K562 (cell line): ENCODE data around the gene NFXL1. TPM values are rescaled to one million over a fixed set of nuclear protein-coding genes. Genes with fewer than 3 reads are reported as not detected.
A peak's percentile ranks its signal among the peaks of the same experiment; 100 is the strongest.

ENCODE experiments used
- ATAC-seq: fragments of 200-7000 bp; cut with Tn5 transposase; 3 replicates; pipeline ENCODE4 v1.9.1; 2020; ENCODE audit warnings: moderate library complexity
- BruUV-seq: library from RNA; stranded (reverse); fragments of 400-500 nt; replicated peaks from 2 replicates; lab custom pipeline; 2021; lab: Mats Ljungman, UMichigan
- CTCF ChIA-PET: fragments of 300-600 bp; formaldehyde crosslinking; extraction: SDS; loops from one replicate; lab custom pipeline; 2021; ENCODE audit warnings: low intra/inter-chr PET ratio; lab: Yijun Ruan, JAX
- POLR2A ChIA-PET: fragments of 300-600, 350-650 bp; sonication (Branson Sonifier 250); formaldehyde crosslinking; extraction: SDS; loops from one replicate; lab custom pipeline; 2021; ENCODE audit warnings: antibody characterized with exemption, inconsistent platforms; lab: Yijun Ruan, JAX
- DNase-seq, 4 experiments: peaks; one replicate each; pipeline versions ENCODE4 v3.0.0 to v3.0.0-alpha.2; 2011 to 2018; ENCODE audit warnings: low spot score in 3 of 4, mixed read lengths in 3 of 4; ENCODE audit errors: extremely low read depth in 1 of 4
- FAIRE-seq: peaks from 2 replicates; lab custom pipeline; 2011; peaks lifted over from hg19 to GRCh38; lab: Jason Lieb, UNC
- H2AFZ ChIP-seq: 2 replicates; pipeline ENCODE4 v1.6.0; 2011; ENCODE audit warnings: low read depth, low read length, control low read depth, inconsistent platforms
- H3K27ac ChIP-seq: fragments of 200-600 bp; 3 replicates; pipeline ENCODE4 v1.8.0; 2011; ENCODE audit warnings: low read depth, mild to moderate bottlenecking, control low read depth, inconsistent platforms, low read length, moderate library complexity, mixed read lengths; ENCODE audit errors: extremely low read depth
- H3K27me3 ChIP-seq, 2 experiments: fragments of 300-600 bp in 1 of 2; 2 replicates in 1 of 2; 3 replicates in 1 of 2; pipeline versions ENCODE4 v1.6.0 to v1.8.0; 2011; ENCODE audit warnings: inconsistent platforms in 2 of 2, low read length in 2 of 2, mild to moderate bottlenecking in 1 of 2, mixed read lengths in 1 of 2, moderate library complexity in 1 of 2; ENCODE audit not compliant: control insufficient read depth in 2 of 2, insufficient read depth in 2 of 2
- H3K36me3 ChIP-seq: fragments of 300-600 bp; 3 replicates; pipeline ENCODE4 v1.8.0; 2011; ENCODE audit warnings: mild to moderate bottlenecking, low read length, inconsistent platforms; ENCODE audit not compliant: control insufficient read depth, insufficient read depth
- H3K4me1 ChIP-seq, 2 experiments: fragments of 200-600 bp in 1 of 2; replicated peaks in 1 of 2; 2 replicates in 1 of 2; 3 replicates in 1 of 2; pipeline versions ENCODE4 v1.5.1 to v1.8.0; 2011; ENCODE audit warnings: inconsistent platforms in 2 of 2, low read length in 2 of 2, mild to moderate bottlenecking in 1 of 2, mixed read lengths in 1 of 2, moderate library complexity in 1 of 2; ENCODE audit not compliant: control insufficient read depth in 2 of 2, insufficient read depth in 2 of 2
- H3K4me2 ChIP-seq: 2 replicates; pipeline ENCODE4 v1.6.1; 2011; ENCODE audit warnings: low read length, control low read depth, inconsistent platforms, mixed read lengths; ENCODE audit not compliant: insufficient read depth
- H3K4me3 ChIP-seq: fragments of 200-600 bp; sonication (generic), shearing (Covaris generic); 2 replicates; pipeline ENCODE4 v1.5.1; 2016; ENCODE audit warnings: control low read depth, inconsistent platforms
- H3K79me2 ChIP-seq: fragments of 200-600 bp; 3 replicates; pipeline ENCODE4 v1.8.0; 2011; ENCODE audit warnings: low read length, inconsistent platforms; ENCODE audit not compliant: control insufficient read depth, insufficient read depth
- H3K9ac ChIP-seq, 2 experiments: 2 replicates each; pipeline versions ENCODE4 v1.6.0 to v1.6.1; 2011; ENCODE audit warnings: low read depth in 2 of 2, low read length in 2 of 2, control low read depth in 1 of 2, inconsistent platforms in 1 of 2, mild to moderate bottlenecking in 1 of 2, mixed read lengths in 1 of 2; ENCODE audit not compliant: insufficient read depth in 1 of 2
- H3K9me1 ChIP-seq: one replicate; pipeline ENCODE4 v1.6.0; 2011; ENCODE audit warnings: inconsistent platforms, mild to moderate bottlenecking, low read length, moderate library complexity; ENCODE audit not compliant: control insufficient read depth, insufficient read depth
- H3K9me3 ChIP-seq: replicated peaks from 2 replicates; pipeline ENCODE4 v1.5.1; 2011; ENCODE audit warnings: low read depth, low read length, inconsistent platforms; ENCODE audit not compliant: control insufficient read depth, insufficient read depth
- H4K20me1 ChIP-seq: replicated peaks from 2 replicates; pipeline ENCODE4 v1.6.1; 2011; ENCODE audit warnings: low read length, inconsistent platforms, mixed read lengths; ENCODE audit not compliant: control insufficient read depth, insufficient read depth
- C11orf30 ChIP-seq: fragments of 450-650 bp; IDR thresholded peaks from 2 replicates; pipeline ENCODE4 v1.6.1; 2016; ENCODE audit warnings: low read depth, mild to moderate bottlenecking
- COPS2 ChIP-seq: fragments of 450-650 bp; conservative IDR thresholded peaks from 2 replicates; pipeline ENCODE4 v1.6.1; 2016; ENCODE audit warnings: mild to moderate bottlenecking, moderate library complexity
- HDAC1 ChIP-seq, 2 experiments: fragments of 450-650 bp; IDR thresholded peaks; 2 replicates each; pipeline ENCODE4 v1.6.1; 2016 to 2017; ENCODE audit warnings: inconsistent platforms in 1 of 2, mild to moderate bottlenecking in 1 of 2, moderate library complexity in 1 of 2
- ILK ChIP-seq: fragments of 450-650 bp; IDR thresholded peaks from 2 replicates; pipeline ENCODE4 v1.6.1; 2016; ENCODE audit warnings: missing genetic modification characterization, low read depth, mild to moderate bottlenecking, missing compliant biosample characterization, moderate library complexity, borderline replicate concordance
- NR4A1 ChIP-seq, 2 experiments: fragments of 250-450 bp in 1 of 2; fragments of 450-650 bp in 1 of 2; sonication (Bioruptor Pico) in 1 of 2; IDR thresholded peaks; 2 replicates each; pipeline versions ENCODE4 v1.4.0 to v1.6.1; 2016 to 2020; ENCODE audit warnings: mild to moderate bottlenecking in 2 of 2, missing compliant biosample characterization in 1 of 2, missing genetic modification characterization in 1 of 2, moderate library complexity in 1 of 2
- PHTF2 ChIP-seq: fragments of 250-450 bp; sonication (Bioruptor Pico); IDR thresholded peaks from 2 replicates; pipeline ENCODE4 v1.5.0; 2021; ENCODE audit warnings: mild to moderate bottlenecking
- RB1 ChIP-seq: fragments of 450-650 bp; IDR thresholded peaks from 2 replicates; pipeline ENCODE4 v1.6.1; 2017; ENCODE audit warnings: low read depth, mild to moderate bottlenecking
- RFX7 ChIP-seq: fragments of 250-450 bp; sonication (Bioruptor Pico); IDR thresholded peaks from 2 replicates; pipeline ENCODE4 v1.5.1; 2021; ENCODE audit warnings: mild to moderate bottlenecking
- SAP30 ChIP-seq: fragments of 200-600 bp; sonication (generic); IDR thresholded peaks from 2 replicates; pipeline ENCODE4 v1.6.1; 2012; ENCODE audit warnings: borderline replicate concordance, low read depth, mild to moderate bottlenecking, moderate library complexity, low read length, control low read depth, inconsistent platforms; ENCODE audit not compliant: insufficient read depth, poor library complexity, severe bottlenecking
- SRSF3 ChIP-seq: fragments of 200-400 bp; formaldehyde crosslinking; IDR thresholded peaks from 2 replicates; pipeline ENCODE4 v1.6.1; 2016; ENCODE audit warnings: mild to moderate bottlenecking, low read length, moderate library complexity; ENCODE audit not compliant: insufficient read depth
- THRB ChIP-seq: fragments of 450-650 bp; formaldehyde crosslinking; conservative IDR thresholded peaks from 2 replicates; pipeline ENCODE4 v1.4.0; 2022; ENCODE audit warnings: mild to moderate bottlenecking, missing genetic modification characterization
- TOE1 ChIP-seq, 2 experiments: fragments of 450-650 bp in 1 of 2; sonication (generic) in 1 of 2; formaldehyde crosslinking in 1 of 2; IDR thresholded peaks; 2 replicates each; pipeline versions ENCODE4 v1.7.1 to v1.8.0; 2016 to 2022; ENCODE audit warnings: borderline replicate concordance in 2 of 2, mild to moderate bottlenecking in 2 of 2, antibody characterized with exemption in 1 of 2, inconsistent platforms in 1 of 2, low read depth in 1 of 2, missing genetic modification reagents in 1 of 2, moderate library complexity in 1 of 2
- ZNF174 ChIP-seq: fragments of 250-450 bp; sonication (Bioruptor Pico); IDR thresholded peaks from 2 replicates; pipeline ENCODE4 v1.4.0; 2020; ENCODE audit warnings: mild to moderate bottlenecking
- ZNF384 ChIP-seq: IDR thresholded peaks from 2 replicates; pipeline ENCODE4 v1.6.1; 2012; ENCODE audit warnings: low read depth, low read length, improper control_type of control experiment
- WGBS: fragments of 100-300 bp; shearing (Covaris generic); methylation state at CpG from one replicate; pipeline ENCODE4 v1.1.6; 2016; ENCODE audit warnings: low coverage, mixed read lengths; ENCODE audit not compliant: insufficient coverage; ENCODE audit errors: missing lambda C conversion rate; 5-methylcytosine and 5-hydroxymethylcytosine counted together
- in situ Hi-C: fragments of 300-500 bp; cut with MboI; formaldehyde crosslinking; loops from 4 replicates; pipeline ENCODE4 v1.15.0; 2018; ENCODE audit warnings: inconsistent platforms, mixed read lengths
- intact Hi-C: fragments of 100-400 bp; cut with micrococcal nuclease; formaldehyde crosslinking; loops from 2 replicates; pipeline ENCODE4 v1.14.2; 2022
- polyA plus RNA-seq, 8 experiments: library from polyadenylated mRNA; depleted of rRNA in 4 of 8; stranded (reverse) in 5 of 8; unstranded in 3 of 8; fragments of >200 nt; fragmentation: Nextera tagmentation in 2 of 8; fragmentation: Illumina TruSeq in 1 of 8; extraction: Ambion mirVana in 2 of 8; extraction: Trizol in 1 of 8; gene quantifications; 2 replicates each; pipeline versions ENCODE4 v1.2.1 to v1.2.3, GENCODE V29; 2011 to 2014; ENCODE audit warnings: inconsistent platforms in 1 of 8, missing spikeins in 1 of 8
- total RNA-seq, 7 experiments: library from RNA; depleted of rRNA in 6 of 7; stranded (reverse); fragments of >200 nt in 6 of 7; fragmentation: Illumina TruSeq in 2 of 7; extraction: Trizol in 2 of 7; gene quantifications; 2 replicates each; pipeline versions ENCODE4 v1.2.1 to v1.2.3, GENCODE V29; 2011 to 2021; ENCODE audit warnings: low replicate concordance in 1 of 7

NFXL1 gene
- total and polyA plus RNA-seq, 9 of the 15 experiments (the other 6 are each of a cell fraction or from before 2014, with no cell fraction given), result 7.5 to 27.0 (median 10.6) TPM

- intact Hi-C loops, result no loop called here
- H3K9ac ChIP-seq, result no peak overlapping the region
- BruUV-seq, result no TSS peak
- H3K27me3 ChIP-seq, result no peaks in the 10 kb centered on the region
- no peak for DNase-seq
- FAIRE-seq, result no peak
- no peak for TF ChIP-seq ZNF384
- no peaks in the 10 kb centered on the region for H3K79me2 ChIP-seq
- no peak overlapping the region for H3K27ac ChIP-seq
- no peaks in the 10 kb centered on the region for H4K20me1 ChIP-seq
- ATAC-seq, result no peak
- WGBS, result 47% methylated on average over 2 of the region's 2 CpGs
- H3K4me3 ChIP-seq, result no peak overlapping the region
- H3K9me3 ChIP-seq, result no peaks in the 10 kb centered on the region
- H3K4me2 ChIP-seq, result no peak overlapping the region
- ChIA-PET POLR2A (no interaction called here), CTCF (no interaction called here)
- no peaks in the 10 kb centered on the region for H3K9me1 ChIP-seq
- no peak overlapping the region for H2AFZ ChIP-seq
- in situ Hi-C loops, result no loop called here
- peaks cover 0 to 13% of the 10 kb centered on the region in 2 experiments; a peak in 2 of 5 replicates for H3K4me1 ChIP-seq
- H3K36me3 ChIP-seq, result no peaks in the 10 kb centered on the region
Observed at GRCh38 chr4:47835494-47835893, 78.9 kb downstream of the NFXL1 start.

GRCh38 chr4:47831026-47831679, 83.2 kb downstream of the NFXL1 start:
- no peak overlapping the region for H2AFZ ChIP-seq
- H3K4me2 ChIP-seq, result no peak overlapping the region
- H3K27ac ChIP-seq, result no peak overlapping the region
- intact Hi-C loops (no loop called here), in situ Hi-C loops (no loop called here)
- H3K36me3 ChIP-seq, result no peaks in the 10 kb centered on the region
- no peak; the same call in 2 of the 3 replicates for ATAC-seq
- no peak for FAIRE-seq
- H3K79me2 ChIP-seq, result no peaks in the 10 kb centered on the region
- no peaks in the 10 kb centered on the region for H3K9me1 ChIP-seq
- ChIA-PET CTCF (no interaction called here), POLR2A (interaction anchor here (1.0 kb wide), 1 partner anchor 11 kb away, joined by 3 read pairs; no protein-coding TSS in a partner anchor)
- H3K27me3 ChIP-seq, result no peaks in the 10 kb centered on the region; a peak in 1 of 5 replicates
- H3K4me3 ChIP-seq, result no peak overlapping the region
- DNase-seq, result no peak
- no TSS peak for BruUV-seq
- H3K9ac ChIP-seq, result no peak overlapping the region
- no peaks in the 10 kb centered on the region for H4K20me1 ChIP-seq
- H3K4me1 ChIP-seq, result no peaks in the 10 kb centered on the region
- no peaks in the 10 kb centered on the region for H3K9me3 ChIP-seq
- WGBS, result 2% methylated on average over 5 of the region's 5 CpGs
- TF ChIP-seq NR4A1 (CRISPR knock-in tag; IDR thresholded peaks at IDR 0.05) (no peak), NR4A1 (tag; IDR thresholded peaks at IDR 0.05) (no peak), TOE1 (IDR thresholded peaks at IDR 0.05; ENCODE audit: borderline replicate concordance) (no peak), TOE1 (CRISPR knock-in tag; IDR thresholded peaks at IDR 0.05; ENCODE audit: borderline replicate concordance, low read depth) (no peak), RB1 (no peak), C11orf30 (peak; percentile 82), HDAC1 (IDR thresholded peaks at IDR 0.05) (no peak), ZNF174 (CRISPR knock-in tag) (no peak), PHTF2 (CRISPR knock-in tag) (no peak), RFX7 (CRISPR knock-in tag) (no peak), ILK (tag) (no peak), COPS2 (no peak), THRB (CRISPR knock-in tag) (no peak), SRSF3 (no peak), SAP30 (no peak)
